BE2C (cell line): ENCODE measurements around the gene CRIM1.

Experiments
- DNase-seq: peaks from one replicate; pipeline ENCODE4 v3.0.0-alpha.2; 2020
- H3K27me3 ChIP-seq: fragments of 250-450 bp; sonication (Bioruptor Pico); 2 replicates; pipeline ENCODE4 v1.5.1; 2020; ENCODE audit warnings: mild to moderate bottlenecking
- H3K36me3 ChIP-seq: fragments of 250-450 bp; sonication (Bioruptor Pico); 2 replicates; pipeline ENCODE4 v1.5.1; 2020; ENCODE audit warnings: mild to moderate bottlenecking
- H3K4me1 ChIP-seq: fragments of 250-450 bp; sonication (Bioruptor Pico); 2 replicates; pipeline ENCODE4 v1.5.1; 2020
- H3K4me3 ChIP-seq: 2 replicates; pipeline ENCODE4 v1.5.1; 2011; ENCODE audit warnings: low read depth, low read length
- H3K9me3 ChIP-seq: fragments of 250-450 bp; sonication (Bioruptor Pico); 2 replicates; pipeline ENCODE4 v1.5.1; 2020
- CTCF ChIP-seq: IDR thresholded peaks from 2 replicates; pipeline ENCODE4 v1.5.1; 2012; ENCODE audit warnings: mild to moderate bottlenecking, low read depth, low read length

The CRIM1 gene

GRCh38 chr2:36433311-36434217 is 78.0 kb downstream of the CRIM1 start:
- no peak overlapping the region for H3K4me3 ChIP-seq
- no peaks in the 10 kb centered on the region for H3K4me1 ChIP-seq
- H3K27me3 ChIP-seq = peaks cover 4% of the 10 kb centered on the region; the same call in 1 of the 2 replicates
- DNase-seq = peak; percentile 23
- H3K36me3 ChIP-seq = no peaks in the 10 kb centered on the region
- H3K9me3 ChIP-seq = no peaks in the 10 kb centered on the region
- no peak for TF ChIP-seq CTCF

- no peak overlapping the region for H3K4me3 ChIP-seq
- no peaks in the 10 kb centered on the region for H3K4me1 ChIP-seq
- H3K36me3 ChIP-seq = no peaks in the 10 kb centered on the region
- no peaks in the 10 kb centered on the region for H3K9me3 ChIP-seq
- DNase-seq = no peak
- peaks cover 9% of the 10 kb centered on the region; the same call in 1 of the 2 replicates for H3K27me3 ChIP-seq
- TF ChIP-seq CTCF = no peak
Observed at GRCh38 chr2:36438449-36438977, 82.9 kb downstream of the CRIM1 start.

- TF ChIP-seq CTCF = no peak
- no peak overlapping the region for H3K4me3 ChIP-seq
- H3K36me3 ChIP-seq = no peaks in the 10 kb centered on the region
- DNase-seq = no peak
- H3K4me1 ChIP-seq = no peaks in the 10 kb centered on the region
- H3K27me3 ChIP-seq = peaks cover 9% of the 10 kb centered on the region; the same call in 1 of the 2 replicates
- no peaks in the 10 kb centered on the region for H3K9me3 ChIP-seq
Observed at GRCh38 chr2:36439084-36439483, 83.5 kb downstream of the CRIM1 start.

GRCh38 chr2:36441065-36441625 is 85.6 kb downstream of the CRIM1 start:
- Histone ChIP-seq H3K9me3 (no peaks in the 10 kb centered on the region), H3K4me3 (no peak overlapping the region), H3K4me1 (no peaks in the 10 kb centered on the region), H3K27me3 (peaks cover 9% of the 10 kb centered on the region), H3K36me3 (no peaks in the 10 kb centered on the region)
- DNase-seq = no peak
- no peak for TF ChIP-seq CTCF

GRCh38 chr2:36441816-36442215 is 86.2 kb downstream of the CRIM1 start:
- Histone ChIP-seq H3K4me1 (no peaks in the 10 kb centered on the region), H3K27me3 (peaks cover 9% of the 10 kb centered on the region), H3K4me3 (no peak overlapping the region), H3K36me3 (no peaks in the 10 kb centered on the region), H3K9me3 (no peaks in the 10 kb centered on the region)
- no peak for TF ChIP-seq CTCF
- DNase-seq = no peak
